ENCODE data around the gene ABHD17C. TPM values are rescaled to one million over a fixed set of nuclear protein-coding genes. Genes with fewer than 3 reads are reported as not detected.

ABHD17C gene
- total RNA-seq, 4 donors from 2014 or later: 18.7 to 37.1 (median 27.1) TPM

DNA sequence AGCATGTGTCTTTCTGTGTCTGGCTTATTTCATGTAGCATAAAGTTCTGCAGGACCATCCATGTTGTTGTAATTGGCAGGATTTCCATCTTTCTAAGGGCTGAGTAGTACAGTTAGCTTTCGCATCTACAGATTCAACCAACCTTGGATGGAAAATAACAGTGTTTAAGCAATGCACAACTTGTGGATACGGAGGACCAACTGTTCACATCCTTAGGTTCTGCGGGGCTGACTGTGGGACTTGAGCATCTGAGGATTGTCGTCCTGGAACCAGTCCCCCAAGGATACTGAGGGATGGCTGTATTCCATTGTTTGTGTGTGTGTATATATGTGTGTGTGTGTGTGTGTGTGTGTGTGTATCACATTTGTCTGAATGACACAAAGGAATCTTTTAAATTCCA is 27.7 kb downstream of the ABHD17C start:
- no peaks in the 10 kb centered on the region for H3K27me3 ChIP-seq
- H3K9me3 ChIP-seq: no peaks in the 10 kb centered on the region
- no peak overlapping the region for H3K4me3 ChIP-seq
- H3K27ac ChIP-seq: no peak overlapping the region
- TF ChIP-seq POLR2A (IDR thresholded peaks at IDR 0.05): no peak
- TF ChIP-seq, protein P1, sequence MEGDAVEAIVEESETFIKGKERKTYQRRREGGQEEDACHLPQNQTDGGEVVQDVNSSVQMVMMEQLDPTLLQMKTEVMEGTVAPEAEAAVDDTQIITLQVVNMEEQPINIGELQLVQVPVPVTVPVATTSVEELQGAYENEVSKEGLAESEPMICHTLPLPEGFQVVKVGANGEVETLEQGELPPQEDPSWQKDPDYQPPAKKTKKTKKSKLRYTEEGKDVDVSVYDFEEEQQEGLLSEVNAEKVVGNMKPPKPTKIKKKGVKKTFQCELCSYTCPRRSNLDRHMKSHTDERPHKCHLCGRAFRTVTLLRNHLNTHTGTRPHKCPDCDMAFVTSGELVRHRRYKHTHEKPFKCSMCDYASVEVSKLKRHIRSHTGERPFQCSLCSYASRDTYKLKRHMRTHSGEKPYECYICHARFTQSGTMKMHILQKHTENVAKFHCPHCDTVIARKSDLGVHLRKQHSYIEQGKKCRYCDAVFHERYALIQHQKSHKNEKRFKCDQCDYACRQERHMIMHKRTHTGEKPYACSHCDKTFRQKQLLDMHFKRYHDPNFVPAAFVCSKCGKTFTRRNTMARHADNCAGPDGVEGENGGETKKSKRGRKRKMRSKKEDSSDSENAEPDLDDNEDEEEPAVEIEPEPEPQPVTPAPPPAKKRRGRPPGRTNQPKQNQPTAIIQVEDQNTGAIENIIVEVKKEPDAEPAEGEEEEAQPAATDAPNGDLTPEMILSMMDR (IDR thresholded peaks at IDR 0.05): no peak
- intact Hi-C loops (cut with DNase I): no loop called here
- peaks cover 0 to 13% (median 2%) of the 10 kb centered on the region in 3 donors for H3K4me1 ChIP-seq
- H3K36me3 ChIP-seq: peaks cover 0 to 20% (median 0%) of the 10 kb centered on the region in 3 donors
- 80 to 88% methylated on average over 4 of the region's 4 CpGs for WGBS, 2 donors
- DNase-seq: no peak

- H3K27ac ChIP-seq: peak overlapping the region in 2 of 4 donors; percentile 28 to 54
- no peak for TF ChIP-seq POLR2A (IDR thresholded peaks at IDR 0.05)
- TF ChIP-seq, protein P1 (IDR thresholded peaks at IDR 0.05): no peak
- WGBS, 2 donors: 51 to 81% methylated on average over 4 of the region's 4 CpGs
Measured at GRCh38 chr15:80727196-80727595, 32.1 kb downstream of the ABHD17C start.

GRCh38 chr15:80727596-80727995 is 32.5 kb downstream of the ABHD17C start:
- Histone ChIP-seq H3K9me3 (no peaks in the 10 kb centered on the region), H3K27me3 (no peaks in the 10 kb centered on the region), H3K27ac (peak overlapping the region in 1 of 4 donors; percentile 54), H3K4me3 (no peak overlapping the region), H3K4me1 (peaks cover 2 to 42% (median 5%) of the 10 kb centered on the region in 3 donors), H3K36me3 (peaks cover 0 to 20% (median 0%) of the 10 kb centered on the region in 3 donors)
- TF ChIP-seq, protein P1 (IDR thresholded peaks at IDR 0.05): no peak
- TF ChIP-seq POLR2A (IDR thresholded peaks at IDR 0.05): no peak
- no peak for DNase-seq
- intact Hi-C loops (cut with DNase I): no loop called here
- 86 to 94% methylated on average over 5 of the region's 5 CpGs for WGBS, 2 donors

More at GRCh38 chr15:80727196-80727595, 32.1 kb downstream of the ABHD17C start:
- Histone ChIP-seq H3K4me1 (peaks cover 0 to 38% (median 2%) of the 10 kb centered on the region in 3 donors), H3K9me3 (no peaks in the 10 kb centered on the region), H3K27me3 (no peaks in the 10 kb centered on the region), H3K4me3 (no peak overlapping the region), H3K36me3 (peaks cover 0 to 20% (median 0%) of the 10 kb centered on the region in 3 donors)
- DNase-seq: no peak
- intact Hi-C loops (cut with DNase I): no loop called here

DNA sequence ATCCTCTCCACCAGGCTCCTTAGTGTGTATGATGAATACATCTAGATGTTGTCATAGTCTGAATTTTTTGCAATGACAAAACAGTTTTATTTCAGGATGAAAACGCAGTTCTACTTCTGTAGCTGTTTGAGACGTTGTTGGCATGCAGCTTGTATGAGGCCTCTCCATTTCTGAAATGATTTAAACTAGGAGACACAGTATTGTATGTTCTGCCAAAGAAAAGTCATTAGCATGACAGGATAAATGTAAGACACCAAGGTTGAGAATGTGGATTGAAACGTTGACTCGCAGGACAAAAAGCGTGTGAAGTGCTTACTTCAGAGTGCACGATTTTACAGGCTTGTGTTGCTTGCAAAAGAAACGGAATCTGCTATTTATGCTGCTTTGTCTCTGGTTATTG is 35.3 kb downstream of the ABHD17C start:
- intact Hi-C loops (cut with DNase I): no loop called here
- H3K36me3 ChIP-seq: peaks cover 0 to 11% (median 0%) of the 10 kb centered on the region in 3 donors
- 73 to 82% methylated on average over 7 of the region's 7 CpGs for WGBS, 2 donors
- H3K4me1 ChIP-seq: peaks cover 5 to 59% (median 14%) of the 10 kb centered on the region in 3 donors
- H3K27me3 ChIP-seq: no peaks in the 10 kb centered on the region
- peak overlapping the region in 1 of 4 donors; percentile 46 for H3K27ac ChIP-seq
- H3K9me3 ChIP-seq: no peaks in the 10 kb centered on the region
- H3K4me3 ChIP-seq: no peak overlapping the region
- no peak for DNase-seq
- TF ChIP-seq POLR2A (IDR thresholded peaks at IDR 0.05): no peak
- TF ChIP-seq, protein P1 (IDR thresholded peaks at IDR 0.05): no peak

- Histone ChIP-seq H3K36me3 (peaks cover 0 to 5% (median 0%) of the 10 kb centered on the region in 3 donors), H3K4me3 (no peak overlapping the region), H3K4me1 (peaks cover 5 to 59% (median 14%) of the 10 kb centered on the region in 3 donors), H3K9me3 (no peaks in the 10 kb centered on the region), H3K27ac (peak overlapping the region in 1 of 4 donors; percentile 46), H3K27me3 (no peaks in the 10 kb centered on the region)
- intact Hi-C loops (cut with DNase I): no loop called here
- TF ChIP-seq, protein P1 (IDR thresholded peaks at IDR 0.05): no peak
- TF ChIP-seq POLR2A (IDR thresholded peaks at IDR 0.05): no peak
- WGBS, 2 donors: 39 to 52% methylated on average over 6 of the region's 6 CpGs
- no peak for DNase-seq
Measured at GRCh38 chr15:80730926-80731325, 35.8 kb downstream of the ABHD17C start.
